ENCODE data around the gene DCC. TPM values are rescaled to one million over a fixed set of nuclear protein-coding genes. Genes with fewer than 3 reads are reported as not detected.

DCC gene
- total RNA-seq, 1 experiment from 2014 or later, result not detected

- BruUV-seq (replicated peaks), result no TSS peak
- ChIA-PET CTCF (no interaction called here), RAD21 (ENCODE audit: low non-redundant PET in 1 of 2, low total read pairs in 2 of 2, uncharacterized antibody in 2 of 2, unreplicated experiment in 2 of 2) (no interaction called here), POLR2A (no interaction called here)
- no peaks in the 10 kb centered on the region for H3K79me2 ChIP-seq (ENCODE audit: insufficient read depth, low read length)
- H3K4me3 ChIP-seq (replicated peaks in 1 of 2; ENCODE audit: low read depth in 1 of 2, low read length in 2 of 2), result no peak overlapping the region
- no peaks in the 10 kb centered on the region for H3K27me3 ChIP-seq (ENCODE audit: insufficient read depth, low read length)
- H3K9me2 ChIP-seq (ENCODE audit: insufficient read depth), result no peaks in the 10 kb centered on the region
- peaks cover 0 to 26% of the 10 kb centered on the region in 2 experiments; a peak in 2 of 4 replicates for H3K9me3 ChIP-seq (ENCODE audit: control insufficient read depth in 1 of 2, insufficient read depth in 1 of 2, low read depth in 1 of 2, low read length in 2 of 2)
- H3K9ac ChIP-seq (ENCODE audit: low read length), result no peak overlapping the region
- no peaks in the 10 kb centered on the region for H3K4me1 ChIP-seq (ENCODE audit: control insufficient read depth in 1 of 2, insufficient read depth in 2 of 2, low read length in 2 of 2)
- intact Hi-C loops (cut with micrococcal nuclease), result no loop called here
- no peak overlapping the region for H3K27ac ChIP-seq (ENCODE audit: low read depth, low read length)
- H3K36me3 ChIP-seq (ENCODE audit: control insufficient read depth in 1 of 2, insufficient read depth in 2 of 2, low read length in 2 of 2), result no peaks in the 10 kb centered on the region
- TF ChIP-seq EZH2phosphoT487 (IDR thresholded peaks at IDR 0.05; ENCODE audit: borderline replicate concordance), result no peak
- TF ChIP-seq SIN3A (IDR thresholded peaks at IDR 0.05; ENCODE audit: low read depth), result no peak
- no peak for TF ChIP-seq REST (IDR thresholded peaks at IDR 0.05; ENCODE audit: low read depth)
- TF ChIP-seq JUND (IDR thresholded peaks at IDR 0.05), result no peak
- TF ChIP-seq MAX (IDR thresholded peaks at IDR 0.05), result no peak
- TF ChIP-seq CBX3 (IDR thresholded peaks at IDR 0.05; ENCODE audit: low read depth), result no peak
- no peak overlapping the region for H2AFZ ChIP-seq (ENCODE audit: low read depth, low read length, poor library complexity, severe bottlenecking)
- H3K4me2 ChIP-seq (ENCODE audit: low read length), result no peak overlapping the region
- H4K20me1 ChIP-seq (ENCODE audit: insufficient read depth), result no peaks in the 10 kb centered on the region
- ATAC-seq, result no peak
- DNase-seq (ENCODE audit: low read depth, low spot score), result no peak
Observed at GRCh38 chr18:53241161-53241560, 901.2 kb downstream of the DCC start.

GRCh38 chr18:53253789-53254188 is 913.8 kb downstream of the DCC start:
- Histone ChIP-seq H3K4me2 (ENCODE audit: low read length) (no peak overlapping the region), H3K9me3 (ENCODE audit: control insufficient read depth in 1 of 2, insufficient read depth in 1 of 2, low read depth in 1 of 2, low read length in 2 of 2) (peaks cover 11 to 19% of the 10 kb centered on the region in 2 experiments; a peak in 2 of 4 replicates), H3K27me3 (ENCODE audit: insufficient read depth, low read length) (no peaks in the 10 kb centered on the region), H3K36me3 (ENCODE audit: control insufficient read depth in 1 of 2, insufficient read depth in 2 of 2, low read length in 2 of 2) (no peaks in the 10 kb centered on the region), H3K9ac (ENCODE audit: low read length) (no peak overlapping the region), H3K27ac (ENCODE audit: low read depth, low read length) (no peak overlapping the region), H3K4me3 (replicated peaks in 1 of 2; ENCODE audit: low read depth in 1 of 2, low read length in 2 of 2) (no peak overlapping the region), H3K4me1 (ENCODE audit: control insufficient read depth in 1 of 2, insufficient read depth in 2 of 2, low read length in 2 of 2) (no peaks in the 10 kb centered on the region), H4K20me1 (ENCODE audit: insufficient read depth) (no peaks in the 10 kb centered on the region), H3K9me2 (ENCODE audit: insufficient read depth) (no peaks in the 10 kb centered on the region), H2AFZ (ENCODE audit: low read depth, low read length, poor library complexity, severe bottlenecking) (no peak overlapping the region), H3K79me2 (ENCODE audit: insufficient read depth, low read length) (no peaks in the 10 kb centered on the region)
- ChIA-PET POLR2A (no interaction called here), CTCF (no interaction called here), RAD21 (ENCODE audit: low non-redundant PET in 1 of 2, low total read pairs in 2 of 2, uncharacterized antibody in 2 of 2, unreplicated experiment in 2 of 2) (no interaction called here)
- DNase-seq (ENCODE audit: low read depth, low spot score), result no peak
- ATAC-seq, result no peak
- no TSS peak for BruUV-seq (replicated peaks)
- TF ChIP-seq EZH2phosphoT487 (IDR thresholded peaks at IDR 0.05; ENCODE audit: borderline replicate concordance) (no peak), ZFX (IDR thresholded peaks at IDR 0.05) (no peak), ZNF274 (IDR thresholded peaks at IDR 0.05; ENCODE audit: low read depth, low read length) (no peak), MAX (IDR thresholded peaks at IDR 0.05) (no peak), EGR1 (IDR thresholded peaks at IDR 0.05; ENCODE audit: low read depth) (no peak), JUND (IDR thresholded peaks at IDR 0.05) (no peak), FOSL1 (IDR thresholded peaks at IDR 0.05; ENCODE audit: low read depth) (no peak), SRF (IDR thresholded peaks at IDR 0.05; ENCODE audit: low read depth) (no peak), SP1 (IDR thresholded peaks at IDR 0.05; ENCODE audit: low read depth) (no peak), SIN3A (IDR thresholded peaks at IDR 0.05; ENCODE audit: low read depth) (no peak), CBX3 (IDR thresholded peaks at IDR 0.05; ENCODE audit: low read depth) (no peak), TCF7L2 (IDR thresholded peaks at IDR 0.05; ENCODE audit: borderline replicate concordance, extremely low read depth, insufficient read depth, insufficient read length) (no peak), CTCF (IDR thresholded peaks at IDR 0.05 in 2 of 3, conservative IDR thresholded peaks at IDR 0.05 in 1 of 3; ENCODE audit: borderline replicate concordance in 1 of 3, insufficient read depth in 1 of 3, low read depth in 2 of 3, low read length in 2 of 3) (no peak), CEBPB (IDR thresholded peaks at IDR 0.05; ENCODE audit: low read depth) (no peak), YY1 (IDR thresholded peaks at IDR 0.05; ENCODE audit: extremely low read depth, insufficient replicate concordance, low read depth, low read length) (no peak)
- intact Hi-C loops (cut with micrococcal nuclease), result no loop called here

Measured in HCT116 (cell line).